ENCODE measurements around the gene ELFN1. TPM values are rescaled to one million over a fixed set of nuclear protein-coding genes. Genes with fewer than 3 reads are reported as not detected.

ELFN1 gene
- total and polyA plus RNA-seq, 10 of the 15 experiments (the other 5 are each of a cell fraction or from before 2014, with no cell fraction given): 0.04 TPM; not detected in 9

GRCh38 chr7:1651891-1652290, 18.2 kb upstream of the ELFN1 start:
- ATAC-seq (no peak), DNase-seq (ENCODE audit: low read depth, low spot score) (no peak), FAIRE-seq (no peak)
- SMC1A ChIA-PET (ENCODE audit: uncharacterized antibody, unreplicated experiment): no interaction called here
- POLR2A ChIA-PET: interaction anchor here (0.7 kb wide), 1 partner anchor 17 kb away, joined by 6 read pairs; no protein-coding TSS in a partner anchor
- H3K4me1 ChIP-seq (ENCODE audit: control insufficient read depth, insufficient read depth, low read length): no peaks in the 10 kb centered on the region
- H2AFZ ChIP-seq (ENCODE audit: control insufficient read depth, low read depth, low read length): no peak overlapping the region
- no peak for TF ChIP-seq YBX1 (IDR thresholded peaks at IDR 0.05)
- no peak for TF ChIP-seq ZBTB11 (CRISPR knock-in tag; IDR thresholded peaks at IDR 0.05)
- TF ChIP-seq SREBF2 (IDR thresholded peaks at IDR 0.05; ENCODE audit: low read length): no peak
- no peak for TF ChIP-seq SPI1 (IDR thresholded peaks at IDR 0.05; ENCODE audit: borderline replicate concordance, insufficient read depth, low read depth, low read length)
- TF ChIP-seq SRF (IDR thresholded peaks at IDR 0.05; ENCODE audit: low read depth in 2 of 2, low read length in 2 of 2): no peak
- TF ChIP-seq POLR2AphosphoS2 (IDR thresholded peaks at IDR 0.05; ENCODE audit: low read depth, low read length): no peak
- no peak for TF ChIP-seq JUNB (IDR thresholded peaks at IDR 0.05)
- no peak for TF ChIP-seq E2F4 (IDR thresholded peaks at IDR 0.05; ENCODE audit: low read depth, low read length)
- TF ChIP-seq MXI1 (IDR thresholded peaks at IDR 0.05; ENCODE audit: low read depth, low read length): no peak
- no peak for TF ChIP-seq MLLT1 (IDR thresholded peaks at IDR 0.05)
- no peak for TF ChIP-seq FOXM1 (IDR thresholded peaks at IDR 0.05; ENCODE audit: low read depth, low read length)
- no peak for TF ChIP-seq ZNF217 (IDR thresholded peaks at IDR 0.05)
- TF ChIP-seq HCFC1 (IDR thresholded peaks at IDR 0.05; ENCODE audit: low read length): no peak
- no peak for TF ChIP-seq GABPA (IDR thresholded peaks at IDR 0.05; ENCODE audit: low read depth)
- TF ChIP-seq WRNIP1 (IDR thresholded peaks at IDR 0.05; ENCODE audit: borderline replicate concordance, low read depth, low read length): no peak
- no peaks in the 10 kb centered on the region for H3K79me2 ChIP-seq (ENCODE audit: control insufficient read depth, insufficient read depth, low read length)
- CTCF ChIA-PET: no interaction called here
- no peak overlapping the region for H3K9ac ChIP-seq (ENCODE audit: control insufficient read depth, insufficient read depth, low read length)
- no TSS peak for BruUV-seq (replicated peaks)
- 17% methylated on average over 6 of the region's 6 CpGs for WGBS (ENCODE audit: insufficient coverage, insufficient replicate concordance, low lambda C conversion rate, missing lambda C conversion rate)
- no peaks in the 10 kb centered on the region for H3K9me3 ChIP-seq (replicated peaks; ENCODE audit: control insufficient read depth, insufficient read depth, low read length)
- H3K27me3 ChIP-seq (replicated peaks in 1 of 2; ENCODE audit: control insufficient read depth in 2 of 2, insufficient read depth in 2 of 2, low read length in 1 of 2): peaks cover 0 to 6% of the 10 kb centered on the region in 2 experiments; a peak in 1 of 4 replicates
- no peaks in the 10 kb centered on the region for H3K36me3 ChIP-seq (ENCODE audit: control insufficient read depth in 2 of 2, insufficient read depth in 2 of 2, low read length in 1 of 2)
- no peak overlapping the region for H3K4me2 ChIP-seq (ENCODE audit: control insufficient read depth, insufficient read depth)
- no peak overlapping the region for H3K4me3 ChIP-seq
- no peaks in the 10 kb centered on the region for H4K20me1 ChIP-seq (ENCODE audit: control insufficient read depth, insufficient read depth)
- in situ Hi-C loops (cut with MboI) (no loop called here), intact Hi-C loops (cut with micrococcal nuclease; ENCODE audit: unreplicated experiment) (no loop called here)
- no peak overlapping the region for H3K27ac ChIP-seq (ENCODE audit: control insufficient read depth, insufficient read depth)
- RAD21 ChIA-PET (ENCODE audit: unreplicated experiment): no interaction called here

All from GM12878 (cell line).